ENCODE data around the gene LCP1.

LCP1 gene

GRCh38 chr13:46158222-46158621, 23.8 kb downstream of the LCP1 start:
- Histone ChIP-seq H3K9ac (ENCODE audit: low read length) (no peak overlapping the region), H3K4me2 (ENCODE audit: low read length) (no peak overlapping the region), H4K20me1 (ENCODE audit: insufficient read depth, low read length) (peaks cover 10% of the 10 kb centered on the region), H3K9me2 (ENCODE audit: low read depth, low read length) (no peaks in the 10 kb centered on the region), H3K4me3 (ENCODE audit: low read depth, low read length, poor library complexity, severe bottlenecking) (no peak overlapping the region), H3F3A (ENCODE audit: insufficient read depth, low read length) (peaks cover 4% of the 10 kb centered on the region; the same call in 1 of the 2 replicates), H3K9me3 (ENCODE audit: low read length) (no peaks in the 10 kb centered on the region), H3K4me1 (ENCODE audit: insufficient read depth, low read length, severe bottlenecking) (peaks cover 17% of the 10 kb centered on the region), H3K27me3 (ENCODE audit: insufficient read depth, low read length) (no peaks in the 10 kb centered on the region), H3K36me3 (ENCODE audit: insufficient read depth, low read length) (peaks cover 79% of the 10 kb centered on the region), H3K27ac (ENCODE audit: low read depth, low read length, poor library complexity, severe bottlenecking) (no peak overlapping the region), H2AFZ (ENCODE audit: low read length) (no peak overlapping the region), H3K79me2 (ENCODE audit: insufficient read depth, low read length) (peaks cover 29% of the 10 kb centered on the region)
- TF ChIP-seq EZH2 (IDR thresholded peaks at IDR 0.05; ENCODE audit: borderline replicate concordance, low read length) = no peak
- TF ChIP-seq, protein P1, sequence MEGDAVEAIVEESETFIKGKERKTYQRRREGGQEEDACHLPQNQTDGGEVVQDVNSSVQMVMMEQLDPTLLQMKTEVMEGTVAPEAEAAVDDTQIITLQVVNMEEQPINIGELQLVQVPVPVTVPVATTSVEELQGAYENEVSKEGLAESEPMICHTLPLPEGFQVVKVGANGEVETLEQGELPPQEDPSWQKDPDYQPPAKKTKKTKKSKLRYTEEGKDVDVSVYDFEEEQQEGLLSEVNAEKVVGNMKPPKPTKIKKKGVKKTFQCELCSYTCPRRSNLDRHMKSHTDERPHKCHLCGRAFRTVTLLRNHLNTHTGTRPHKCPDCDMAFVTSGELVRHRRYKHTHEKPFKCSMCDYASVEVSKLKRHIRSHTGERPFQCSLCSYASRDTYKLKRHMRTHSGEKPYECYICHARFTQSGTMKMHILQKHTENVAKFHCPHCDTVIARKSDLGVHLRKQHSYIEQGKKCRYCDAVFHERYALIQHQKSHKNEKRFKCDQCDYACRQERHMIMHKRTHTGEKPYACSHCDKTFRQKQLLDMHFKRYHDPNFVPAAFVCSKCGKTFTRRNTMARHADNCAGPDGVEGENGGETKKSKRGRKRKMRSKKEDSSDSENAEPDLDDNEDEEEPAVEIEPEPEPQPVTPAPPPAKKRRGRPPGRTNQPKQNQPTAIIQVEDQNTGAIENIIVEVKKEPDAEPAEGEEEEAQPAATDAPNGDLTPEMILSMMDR (IDR thresholded peaks at IDR 0.05; ENCODE audit: low read length) = no peak

GRCh38 chr13:46154136-46154801, 27.7 kb downstream of the LCP1 start:
- H3K27me3 ChIP-seq (ENCODE audit: insufficient read depth, low read length) = no peaks in the 10 kb centered on the region
- no peaks in the 10 kb centered on the region for H3K4me1 ChIP-seq (ENCODE audit: insufficient read depth, low read length, severe bottlenecking)
- H4K20me1 ChIP-seq (ENCODE audit: insufficient read depth, low read length) = no peaks in the 10 kb centered on the region; the same call in 1 of the 2 replicates
- no peaks in the 10 kb centered on the region for H3K9me2 ChIP-seq (ENCODE audit: low read depth, low read length)
- H3K9me3 ChIP-seq (ENCODE audit: low read length) = no peaks in the 10 kb centered on the region
- H3F3A ChIP-seq (ENCODE audit: insufficient read depth, low read length) = 0 out of 2 replicates have a peak, but pooled peaks cover 4% of the 10 kb centered on the region
- H3K27ac ChIP-seq (ENCODE audit: low read depth, low read length, poor library complexity, severe bottlenecking) = no peak overlapping the region
- no peak overlapping the region for H3K4me2 ChIP-seq (ENCODE audit: low read length)
- H3K9ac ChIP-seq (ENCODE audit: low read length) = no peak overlapping the region
- H3K36me3 ChIP-seq (ENCODE audit: insufficient read depth, low read length) = peaks cover 99% of the 10 kb centered on the region
- peaks cover 2% of the 10 kb centered on the region for H3K79me2 ChIP-seq (ENCODE audit: insufficient read depth, low read length)
- TF ChIP-seq EZH2 (IDR thresholded peaks at IDR 0.05; ENCODE audit: borderline replicate concordance, low read length) = no peak
- TF ChIP-seq, protein P1 (IDR thresholded peaks at IDR 0.05; ENCODE audit: low read length) = no peak
- H2AFZ ChIP-seq (ENCODE audit: low read length) = no peak overlapping the region
- no peak overlapping the region for H3K4me3 ChIP-seq (ENCODE audit: low read depth, low read length, poor library complexity, severe bottlenecking)

DNA sequence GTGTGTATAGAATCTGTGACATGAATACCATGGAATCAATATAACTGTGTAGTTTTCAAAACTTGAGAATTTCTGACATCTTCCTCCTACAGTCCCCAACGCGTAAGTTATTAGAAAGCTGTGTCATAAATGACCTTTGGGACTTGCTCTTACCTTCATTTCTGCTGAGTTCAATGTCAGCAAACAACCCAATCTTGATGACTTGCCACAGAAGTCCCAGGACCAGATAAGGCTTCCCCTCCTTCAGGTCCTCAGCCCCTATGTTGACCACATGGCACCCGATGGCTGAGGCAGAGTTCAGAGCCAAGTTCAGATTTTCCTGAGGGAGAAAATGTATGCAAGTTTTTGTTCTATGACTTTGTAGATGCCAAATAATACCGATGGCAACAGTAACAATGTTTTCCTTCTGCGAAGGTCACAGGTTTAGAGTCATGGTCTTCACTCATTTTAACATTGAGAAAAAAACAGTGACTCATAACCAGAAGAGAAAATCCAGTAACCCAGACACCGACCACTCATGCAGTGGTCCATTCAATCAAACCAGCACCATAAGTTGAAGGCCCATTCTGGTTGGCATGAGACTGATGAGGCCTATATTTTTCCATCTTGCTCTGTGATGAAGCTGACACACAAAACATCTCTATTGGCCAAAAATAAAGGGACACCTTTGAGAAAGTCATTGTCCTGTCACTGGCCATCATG, 29.2 kb downstream of the LCP1 start:
- Histone ChIP-seq H3K27me3 (ENCODE audit: insufficient read depth, low read length) (no peaks in the 10 kb centered on the region), H3K9ac (ENCODE audit: low read length) (no peak overlapping the region)
- TF ChIP-seq, protein P1 (IDR thresholded peaks at IDR 0.05; ENCODE audit: low read length) = no peak
- no peak for TF ChIP-seq EZH2 (IDR thresholded peaks at IDR 0.05; ENCODE audit: borderline replicate concordance, low read length)

More for the DNA sequence above, 29.2 kb downstream of the LCP1 start:
- Histone ChIP-seq H3K4me1 (ENCODE audit: insufficient read depth, low read length, severe bottlenecking) (no peaks in the 10 kb centered on the region), H3F3A (ENCODE audit: insufficient read depth, low read length) (0 out of 2 replicates have a peak, but pooled peaks cover 4% of the 10 kb centered on the region), H3K9me3 (ENCODE audit: low read length) (no peaks in the 10 kb centered on the region), H3K36me3 (ENCODE audit: insufficient read depth, low read length) (peaks cover 99% of the 10 kb centered on the region), H2AFZ (ENCODE audit: low read length) (no peak overlapping the region), H4K20me1 (ENCODE audit: insufficient read depth, low read length) (no peaks in the 10 kb centered on the region), H3K79me2 (ENCODE audit: insufficient read depth, low read length) (no peaks in the 10 kb centered on the region), H3K4me2 (ENCODE audit: low read length) (no peak overlapping the region), H3K27ac (ENCODE audit: low read depth, low read length, poor library complexity, severe bottlenecking) (no peak overlapping the region), H3K9me2 (ENCODE audit: low read depth, low read length) (no peaks in the 10 kb centered on the region), H3K4me3 (ENCODE audit: low read depth, low read length, poor library complexity, severe bottlenecking) (no peak overlapping the region)
